Measurements from ENCODE around the gene ZNF207.
"Not testable (repeated sequence)": the region's sequence is repeated elsewhere in the genome, so short reads cannot be mapped to it uniquely, and the experiment has no call there.

Gene ZNF207

GRCh38 chr17:32388613-32389459 lies 38.9 kb downstream of the ZNF207 start:
- no peak for DNase-seq

- no peak for DNase-seq
Measured at GRCh38 chr17:32393904-32394303, 43.9 kb downstream of the ZNF207 start.

- DNase-seq: no peak
Measured at GRCh38 chr17:32396343-32396742, 46.4 kb downstream of the ZNF207 start.

GRCh38 chr17:32398946-32399345 lies 49.0 kb downstream of the ZNF207 start:
- no peak for DNase-seq

- not testable (repeated sequence) for DNase-seq
Measured at GRCh38 chr17:32410085-32410484, 60.1 kb downstream of the ZNF207 start.

- no peak for DNase-seq
Measured at GRCh38 chr17:32426894-32427293, 76.9 kb downstream of the ZNF207 start.

GRCh38 chr17:32429598-32429997 lies 79.6 kb downstream of the ZNF207 start:
- DNase-seq: no peak

Data from activated CD4-positive, alpha-beta T cell treated with anti-CD3 and anti-CD28 coated beads for 1 hour (primary cell).